T-cell (primary cell): ENCODE data around the gene KIF26A. TPM values are rescaled to one million over a fixed set of nuclear protein-coding genes. Genes with fewer than 3 reads are reported as not detected.
A peak's percentile ranks its signal among the peaks of the same experiment; 100 is the strongest.

Experiments used
- ATAC-seq, 4 experiments: fragments of 200-7000 bp in 3 of 4; fragments of 150-1000 bp in 1 of 4; cut with Tn5 transposase; replicated peaks in 1 of 4; 1 replicate in 3 of 4; 2 replicates in 1 of 4; pipeline ENCODE4 v1.10.0; 2021; ENCODE audit warnings: moderate library complexity in 3 of 4, mild to moderate bottlenecking in 2 of 4, moderate number of reproducible peaks in 1 of 4
- CTCF ChIA-PET, 2 donors: fragments of 300-600 bp; sonication (Branson Sonifier 250); formaldehyde crosslinking; loops; one replicate each; lab custom pipeline; 2022; ENCODE audit warnings: antibody characterized with exemption in 2 of 2; lab: Charles Lee
- POLR2A ChIA-PET, 2 donors: fragments of 300-600 bp; sonication (Branson Sonifier 250); formaldehyde crosslinking; loops; one replicate each; lab custom pipeline; 2022; ENCODE audit warnings: antibody characterized with exemption in 2 of 2; lab: Charles Lee
- DNase-seq, 35 experiments: peaks; one replicate each; pipeline versions ENCODE4 v3.0.0 to v3.0.0-alpha.2; 2013 to 2023
- H3K27ac ChIP-seq: one replicate; pipeline ENCODE4 v1.5.1; 2013; ENCODE audit warnings: low read length
- H3K27me3 ChIP-seq, 2 experiments: replicated peaks in 1 of 2; 1 replicate in 1 of 2; 2 replicates in 1 of 2; pipeline versions ENCODE4 v1.6.1 to v1.7.0; 2013; ENCODE audit warnings: low read length in 1 of 2, mixed read lengths in 1 of 2; ENCODE audit not compliant: control insufficient read depth in 2 of 2, insufficient read depth in 2 of 2; ENCODE audit errors: extremely low read depth in 1 of 2
- H3K36me3 ChIP-seq, 2 donors: 1 replicate in 1 of 2; 2 replicates in 1 of 2; pipeline versions ENCODE4 v1.6.1 to v1.7.0; 2013; ENCODE audit warnings: low read length in 1 of 2; ENCODE audit not compliant: control insufficient read depth in 2 of 2, insufficient read depth in 1 of 2; ENCODE audit errors: extremely low read depth in 1 of 2
- H3K4me1 ChIP-seq, 2 experiments: 1 replicate in 1 of 2; 2 replicates in 1 of 2; pipeline versions ENCODE4 v1.6.1 to v1.7.0; 2013; ENCODE audit warnings: low read length in 2 of 2, mixed read lengths in 1 of 2; ENCODE audit not compliant: insufficient read depth in 2 of 2, control insufficient read depth in 1 of 2; ENCODE audit errors: extremely low read depth in 1 of 2
- H3K4me3 ChIP-seq, 2 donors: 1 replicate in 1 of 2; 2 replicates in 1 of 2; pipeline versions ENCODE4 v1.5.1 to v1.7.0; 2013; ENCODE audit warnings: mild to moderate bottlenecking in 2 of 2, low read length in 1 of 2, moderate library complexity in 1 of 2; ENCODE audit not compliant: control insufficient read depth in 1 of 2; ENCODE audit errors: extremely low read depth in 1 of 2
- H3K9me3 ChIP-seq: 2 replicates; pipeline ENCODE4 v1.7.0; 2013
- H3K27ac Mint-ChIP-seq, 2 donors: one replicate each; pipeline ENCODE4 v1.8.0; 2020 to 2021; ENCODE audit warnings: mild to moderate bottlenecking in 2 of 2, mixed read lengths in 2 of 2
- H3K27me3 Mint-ChIP-seq, 2 donors: one replicate each; pipeline ENCODE4 v1.8.0; 2021 to 2022; ENCODE audit warnings: mixed read lengths in 2 of 2
- H3K36me3 Mint-ChIP-seq: one replicate; pipeline ENCODE4 v1.8.0; 2021; ENCODE audit warnings: mixed read lengths
- H3K4me1 Mint-ChIP-seq, 3 donors: one replicate each; pipeline ENCODE4 v1.8.0; 2020 to 2022; ENCODE audit warnings: mixed read lengths in 3 of 3, mild to moderate bottlenecking in 1 of 3
- H3K4me3 Mint-ChIP-seq, 3 donors: one replicate each; pipeline ENCODE4 v1.8.0; 2020 to 2022; ENCODE audit warnings: mild to moderate bottlenecking in 3 of 3, mixed read lengths in 3 of 3, moderate library complexity in 3 of 3
- H3K9me3 Mint-ChIP-seq, 3 donors: one replicate each; pipeline ENCODE4 v1.8.0; 2020 to 2022; ENCODE audit warnings: mixed read lengths in 3 of 3
- WGBS: methylation state at CpG from one replicate; pipeline ENCODE4 v1.1.5; 2013; ENCODE audit warnings: missing lambda C conversion rate; ENCODE audit not compliant: insufficient coverage; 5-methylcytosine and 5-hydroxymethylcytosine counted together
- total RNA-seq, 35 experiments: library from RNA in 6 of 35; stranded (reverse) in 6 of 35; fragments of 120-200 nt in 1 of 35; gene quantifications; one replicate each; pipeline versions ENCODE4 v1.2.1 to v1.2.4 and lab custom pipeline; 2013 to 2026

KIF26A gene
- total RNA-seq, 5 donors from 2014 or later (not counting 1 experiment from before 2014, with no cell fraction given), result 0.07 to 1.6 (median 0.44) TPM

DNA sequence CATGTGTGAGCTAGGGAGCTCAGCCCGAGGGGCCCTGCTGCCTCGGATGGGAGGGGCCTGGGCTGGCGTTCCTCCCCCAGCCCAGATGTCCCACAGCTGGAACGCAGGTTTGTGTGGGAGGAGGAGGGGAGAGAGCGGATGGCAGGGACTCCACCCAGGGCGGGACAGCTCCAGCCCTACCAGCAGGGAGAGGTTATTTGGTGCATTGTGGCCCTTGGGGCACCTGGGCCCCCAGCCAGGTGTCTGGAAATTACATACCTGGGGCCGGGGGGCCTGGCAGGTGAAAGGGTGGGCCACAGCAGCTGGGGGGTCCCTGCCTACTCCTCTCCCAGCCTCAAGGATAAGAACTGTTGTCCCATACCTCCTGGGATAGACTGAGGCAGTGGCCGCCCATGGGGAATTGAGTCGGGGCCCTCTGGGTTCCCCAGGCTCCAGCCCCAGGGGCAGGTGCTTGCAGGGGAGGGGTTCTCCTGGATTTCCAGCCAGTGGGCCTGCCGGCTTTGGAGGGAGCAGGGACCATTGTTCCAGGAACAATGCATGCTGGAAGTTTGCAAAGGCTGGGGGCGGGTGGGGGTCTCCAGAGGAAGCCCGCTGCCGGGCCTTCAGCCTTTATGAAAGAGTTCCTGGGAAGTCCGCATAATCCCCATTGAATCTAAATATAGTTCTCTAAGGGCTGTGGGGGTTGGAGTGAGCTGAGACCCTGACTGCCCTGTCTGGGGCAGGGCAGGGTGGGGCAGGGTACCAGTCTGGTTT is 1.2 kb downstream of the KIF26A start:
- peaks cover 0 to 67% of the 10 kb centered on the region in 2 experiments for H3K27me3 ChIP-seq
- CTCF ChIA-PET, result interaction anchor here in 1 of 2 donors (0.7 kb wide), 1 partner anchor 425 kb away, joined by 3 read pairs; no protein-coding TSS in a partner anchor
- Mint-ChIP-seq H3K4me3 (peak overlapping the region in 2 of 3 donors; percentile 35 to 36), H3K9me3 (no peaks in the 10 kb centered on the region), H3K27ac (no peak overlapping the region), H3K27me3 (peaks cover 15 to 29% of the 10 kb centered on the region in 2 donors), H3K36me3 (no peaks in the 10 kb centered on the region), H3K4me1 (peaks cover 4 to 10% (median 7%) of the 10 kb centered on the region in 3 donors)
- peaks cover 0 to 23% of the 10 kb centered on the region in 2 experiments for H3K4me1 ChIP-seq
- H3K4me3 ChIP-seq, result no peak overlapping the region
- 62% methylated on average over 7 of the region's 14 CpGs for WGBS
- H3K36me3 ChIP-seq, result no peaks in the 10 kb centered on the region
- H3K27ac ChIP-seq, result no peak overlapping the region
- no peaks in the 10 kb centered on the region for H3K9me3 ChIP-seq
- POLR2A ChIA-PET, result no interaction called here
- DNase-seq (no peak), ATAC-seq (no peak)

- ATAC-seq, result no peak
- Histone ChIP-seq H3K36me3 (no peaks in the 10 kb centered on the region), H3K4me1 (peaks cover 0 to 23% of the 10 kb centered on the region in 2 experiments), H3K27me3 (peaks cover 0 to 62% of the 10 kb centered on the region in 2 experiments), H3K4me3 (no peak overlapping the region), H3K9me3 (no peaks in the 10 kb centered on the region), H3K27ac (no peak overlapping the region)
- DNase-seq, result no peak
- Mint-ChIP-seq H3K4me3 (peak overlapping the region in 2 of 3 donors; percentile 35 to 36), H3K4me1 (peaks cover 4 to 8% (median 7%) of the 10 kb centered on the region in 3 donors), H3K27ac (no peak overlapping the region), H3K36me3 (no peaks in the 10 kb centered on the region), H3K9me3 (no peaks in the 10 kb centered on the region), H3K27me3 (peaks cover 11 to 24% of the 10 kb centered on the region in 2 donors)
- ChIA-PET POLR2A (no interaction called here), CTCF (interaction anchor here in 1 of 2 donors (0.7 kb wide), 1 partner anchor 424 kb away, joined by 3 read pairs; no protein-coding TSS in a partner anchor)
- 90% methylated on average over 5 of the region's 6 CpGs for WGBS
Measured at GRCh38 chr14:104140213-104140462, 1.8 kb downstream of the KIF26A start.

DNA sequence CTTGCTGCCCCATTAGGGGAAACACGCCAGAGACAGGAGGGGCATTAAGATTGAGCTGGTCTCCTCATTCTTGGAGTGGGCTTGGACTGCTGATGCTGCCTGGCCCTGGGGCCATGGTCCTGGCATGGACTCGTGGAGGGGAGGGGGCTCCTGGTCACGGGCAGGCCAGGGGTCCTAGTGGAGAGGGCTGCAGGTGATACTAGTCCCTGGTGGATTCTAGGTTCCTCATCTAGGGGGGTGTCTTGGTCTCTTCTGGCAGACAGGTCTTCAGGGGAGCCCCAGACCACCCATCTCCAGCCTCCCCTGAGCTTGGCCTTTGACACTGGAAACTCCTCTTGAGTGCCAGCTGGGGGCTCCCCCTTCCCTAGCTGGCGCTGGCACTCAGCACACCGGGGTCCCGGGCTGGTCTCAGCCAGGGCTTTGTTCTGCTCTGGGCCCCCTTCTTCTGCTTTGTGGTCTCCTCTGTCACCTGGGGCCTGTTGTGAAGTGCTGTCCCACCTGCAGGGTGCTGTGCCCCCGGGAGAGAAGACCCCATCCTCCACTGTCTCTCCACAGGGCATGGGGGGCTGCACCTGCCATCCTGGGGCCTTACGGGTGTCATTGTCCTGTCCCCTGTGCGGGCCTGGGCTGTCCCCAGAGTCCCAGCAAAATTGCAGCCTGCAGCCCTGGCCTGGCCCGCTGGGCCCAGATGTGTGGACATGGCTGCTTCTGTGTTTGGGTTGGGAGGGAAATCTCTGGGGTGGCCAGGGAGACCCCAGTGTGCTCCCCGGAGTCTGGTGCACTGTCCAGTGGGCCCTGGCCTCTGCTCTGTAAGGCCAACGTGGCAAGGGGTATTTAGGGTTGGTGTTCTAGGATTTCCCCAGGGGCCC is 2.3 kb downstream of the KIF26A start:
- Histone ChIP-seq H3K27me3 (peaks cover 0 to 56% of the 10 kb centered on the region in 2 experiments), H3K4me3 (no peak overlapping the region), H3K36me3 (no peaks in the 10 kb centered on the region), H3K4me1 (peaks cover 0 to 23% of the 10 kb centered on the region in 2 experiments), H3K27ac (no peak overlapping the region), H3K9me3 (no peaks in the 10 kb centered on the region)
- Mint-ChIP-seq H3K36me3 (no peaks in the 10 kb centered on the region), H3K27ac (no peak overlapping the region), H3K4me3 (peak overlapping the region in 1 of 3 donors; percentile 35), H3K27me3 (peaks cover 11 to 19% of the 10 kb centered on the region in 2 donors), H3K4me1 (peaks cover 4 to 7% (median 5%) of the 10 kb centered on the region in 3 donors), H3K9me3 (no peaks in the 10 kb centered on the region)
- no peak for DNase-seq
- 86% methylated on average over 8 of the region's 12 CpGs for WGBS
- CTCF ChIA-PET, result interaction anchor here in 1 of 2 donors (0.7 kb wide), 1 partner anchor 424 kb away, joined by 3 read pairs; no protein-coding TSS in a partner anchor
- POLR2A ChIA-PET, result no interaction called here
- ATAC-seq, result no peak

GRCh38 chr14:104141621-104142091 is 3.3 kb downstream of the KIF26A start:
- Mint-ChIP-seq H3K4me1 (peaks cover 4 to 7% (median 5%) of the 10 kb centered on the region in 3 donors), H3K4me3 (no peak overlapping the region), H3K36me3 (no peaks in the 10 kb centered on the region), H3K27me3 (peaks cover 11 to 23% of the 10 kb centered on the region in 2 donors), H3K9me3 (no peaks in the 10 kb centered on the region), H3K27ac (no peak overlapping the region)
- Histone ChIP-seq H3K27me3 (peaks cover 0 to 52% of the 10 kb centered on the region in 2 experiments), H3K9me3 (no peaks in the 10 kb centered on the region), H3K4me1 (peaks cover 0 to 21% of the 10 kb centered on the region in 2 experiments), H3K27ac (no peak overlapping the region), H3K4me3 (no peak overlapping the region), H3K36me3 (no peaks in the 10 kb centered on the region)
- DNase-seq (no peak), ATAC-seq (no peak)
- CTCF ChIA-PET, result no interaction called here
- POLR2A ChIA-PET, result no interaction called here
- 87% methylated on average over 9 of the region's 15 CpGs for WGBS

- WGBS, result 87% methylated on average over 5 of the region's 11 CpGs
- no peak for DNase-seq
- peaks cover 0 to under 1% (median 0%) of the 10 kb centered on the region in 3 donors for H3K4me1 Mint-ChIP-seq
- CTCF ChIA-PET, result no interaction called here
- POLR2A ChIA-PET, result no interaction called here
- H3K27ac Mint-ChIP-seq, result no peak overlapping the region
- peaks cover 8 to 16% of the 10 kb centered on the region in 2 donors for H3K27me3 Mint-ChIP-seq
- Histone ChIP-seq H3K27ac (no peak overlapping the region), H3K9me3 (no peaks in the 10 kb centered on the region), H3K36me3 (no peaks in the 10 kb centered on the region), H3K4me1 (peaks cover 0 to 14% of the 10 kb centered on the region in 2 experiments), H3K27me3 (peaks cover 0 to 50% of the 10 kb centered on the region in 2 experiments), H3K4me3 (no peak overlapping the region)
- no peak for ATAC-seq
- H3K4me3 Mint-ChIP-seq, result no peak overlapping the region
- H3K36me3 Mint-ChIP-seq, result no peaks in the 10 kb centered on the region
- no peaks in the 10 kb centered on the region for H3K9me3 Mint-ChIP-seq
Measured at GRCh38 chr14:104142136-104142945, 4.0 kb downstream of the KIF26A start.
